ENCODE results near the gene MAN2A2.

- TF ChIP-seq, protein P1, sequence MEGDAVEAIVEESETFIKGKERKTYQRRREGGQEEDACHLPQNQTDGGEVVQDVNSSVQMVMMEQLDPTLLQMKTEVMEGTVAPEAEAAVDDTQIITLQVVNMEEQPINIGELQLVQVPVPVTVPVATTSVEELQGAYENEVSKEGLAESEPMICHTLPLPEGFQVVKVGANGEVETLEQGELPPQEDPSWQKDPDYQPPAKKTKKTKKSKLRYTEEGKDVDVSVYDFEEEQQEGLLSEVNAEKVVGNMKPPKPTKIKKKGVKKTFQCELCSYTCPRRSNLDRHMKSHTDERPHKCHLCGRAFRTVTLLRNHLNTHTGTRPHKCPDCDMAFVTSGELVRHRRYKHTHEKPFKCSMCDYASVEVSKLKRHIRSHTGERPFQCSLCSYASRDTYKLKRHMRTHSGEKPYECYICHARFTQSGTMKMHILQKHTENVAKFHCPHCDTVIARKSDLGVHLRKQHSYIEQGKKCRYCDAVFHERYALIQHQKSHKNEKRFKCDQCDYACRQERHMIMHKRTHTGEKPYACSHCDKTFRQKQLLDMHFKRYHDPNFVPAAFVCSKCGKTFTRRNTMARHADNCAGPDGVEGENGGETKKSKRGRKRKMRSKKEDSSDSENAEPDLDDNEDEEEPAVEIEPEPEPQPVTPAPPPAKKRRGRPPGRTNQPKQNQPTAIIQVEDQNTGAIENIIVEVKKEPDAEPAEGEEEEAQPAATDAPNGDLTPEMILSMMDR (IDR thresholded peaks at IDR 0.05): no peak
- TF ChIP-seq POLR2A (IDR thresholded peaks at IDR 0.05) (no peak), POLR2AphosphoS5 (IDR thresholded peaks at IDR 0.05) (no peak)
These were observed 57.4 kb downstream of the MAN2A2 start for GRCh38 chr15:90960298-90961091.
